HepG2 (cell line): ENCODE measurements around the gene C16orf89. TPM values are rescaled to one million over a fixed set of nuclear protein-coding genes. Genes with fewer than 3 reads are reported as not detected.

ENCODE experiments used
- ARNT ChIP-seq: fragments of 450-650 bp; IDR thresholded peaks from 2 replicates; pipeline ENCODE4 v1.6.1; 2017
- CHD4 ChIP-seq: fragments of 200-600 bp; sonication (generic); IDR thresholded peaks from 2 replicates; pipeline ENCODE4 v1.7.0; 2017; ENCODE audit warnings: mild to moderate bottlenecking, low read length, borderline replicate concordance
- FOXA3 ChIP-seq: IDR thresholded peaks from 2 replicates; pipeline ENCODE4 v1.6.1; 2016; ENCODE audit warnings: missing genetic modification reagents, missing compliant biosample characterization
- KLF12 ChIP-seq: sonication (generic); formaldehyde crosslinking; IDR thresholded peaks from 2 replicates; pipeline ENCODE4 v1.4.0; 2020; ENCODE audit warnings: missing genetic modification reagents, borderline replicate concordance
- MTF1 ChIP-seq: sonication (generic); formaldehyde crosslinking; IDR thresholded peaks from 2 replicates; pipeline ENCODE4 v1.5.0; 2020; ENCODE audit warnings: missing genetic modification reagents
- NFE2L2 ChIP-seq: fragments of 150-350 bp; IDR thresholded peaks from 2 replicates; pipeline ENCODE4 v1.6.1; 2014; ENCODE audit warnings: low read length
- PITX1 ChIP-seq: sonication (generic); formaldehyde crosslinking; IDR thresholded peaks from 2 replicates; pipeline ENCODE4 v1.5.1; 2020; ENCODE audit warnings: mild to moderate bottlenecking, missing genetic modification reagents
- POLR2A ChIP-seq, 2 experiments: IDR thresholded peaks; 2 replicates each; pipeline ENCODE4 v1.6.1; 2011; ENCODE audit warnings: low read depth in 2 of 2, low read length in 2 of 2, mild to moderate bottlenecking in 1 of 2, moderate library complexity in 1 of 2; ENCODE audit not compliant: insufficient read depth in 1 of 2
- RAD51 ChIP-seq: fragments of 450-650 bp; IDR thresholded peaks from 2 replicates; pipeline ENCODE4 v1.6.1; 2016; ENCODE audit warnings: borderline replicate concordance
- RXRA ChIP-seq: sonication (generic); formaldehyde crosslinking; IDR thresholded peaks from 2 replicates; pipeline ENCODE4 v1.5.1; 2020; ENCODE audit warnings: missing genetic modification reagents
- U2AF1 ChIP-seq: fragments of 200-400 bp; formaldehyde crosslinking; optimal IDR thresholded peaks from 2 replicates; pipeline ENCODE3; 2017; ENCODE audit warnings: mild to moderate bottlenecking, low read depth, low read length
- ZNF101 ChIP-seq: sonication (generic); formaldehyde crosslinking; IDR thresholded peaks from 2 replicates; pipeline ENCODE4 v1.4.0; 2020; ENCODE audit warnings: mild to moderate bottlenecking, low read depth, missing genetic modification reagents, borderline replicate concordance
- ZNF510 ChIP-seq: sonication (generic); formaldehyde crosslinking; IDR thresholded peaks from 2 replicates; pipeline ENCODE4 v1.4.0; 2020; ENCODE audit warnings: low read depth, mild to moderate bottlenecking, missing genetic modification reagents
- ZNF552 ChIP-seq: sonication (generic); formaldehyde crosslinking; IDR thresholded peaks from 2 replicates; pipeline ENCODE4 v1.9.0; 2022; ENCODE audit warnings: missing genetic modification reagents, mild to moderate bottlenecking, borderline replicate concordance
- ZNF790 ChIP-seq: sonication (generic); formaldehyde crosslinking; IDR thresholded peaks from 2 replicates; pipeline ENCODE4 v1.8.0; 2022; ENCODE audit warnings: missing genetic modification reagents, mild to moderate bottlenecking, borderline replicate concordance
- polyA plus RNA-seq, 8 experiments: library from polyadenylated mRNA; depleted of rRNA in 3 of 8; stranded (reverse) in 7 of 8; unstranded in 1 of 8; fragments of >200 nt; fragmentation: Illumina TruSeq in 4 of 8; extraction: Trizol in 4 of 8; gene quantifications; 2 replicates each; pipeline versions ENCODE4 v1.2.1 to v1.2.3, GENCODE V29; 2011 to 2016; ENCODE audit warnings: low read depth in 4 of 8, missing spikeins in 1 of 8, mixed read lengths in 1 of 8; ENCODE audit not compliant: insufficient read depth in 1 of 8
- total RNA-seq, 5 experiments: library from RNA; depleted of rRNA; stranded (reverse); fragments of >200 nt; fragmentation: Illumina TruSeq; extraction: Trizol; gene quantifications; 2 replicates each; pipeline ENCODE4 v1.2.3, GENCODE V29; 2016; ENCODE audit warnings: low read depth in 1 of 5
- TF ChIP-seq, protein P1 (sequence below): sonication (generic); formaldehyde crosslinking; IDR thresholded peaks from 2 replicates; pipeline ENCODE4 v1.4.0; 2020; ENCODE audit warnings: mild to moderate bottlenecking, missing genetic modification reagents
- TF ChIP-seq, protein P2 (sequence below): sonication (generic); formaldehyde crosslinking; IDR thresholded peaks from 2 replicates; pipeline ENCODE4 v1.9.0; 2021; ENCODE audit warnings: missing genetic modification reagents, mild to moderate bottlenecking, borderline replicate concordance
- TF ChIP-seq, protein P3 (sequence below): sonication (generic); formaldehyde crosslinking; IDR thresholded peaks from 2 replicates; pipeline ENCODE4 v1.9.0; 2021; ENCODE audit warnings: missing genetic modification reagents, borderline replicate concordance
- TF ChIP-seq, protein P4 (sequence below): sonication (generic); formaldehyde crosslinking; IDR thresholded peaks from 2 replicates; pipeline ENCODE4 v1.9.0; 2021; ENCODE audit warnings: missing genetic modification reagents, mild to moderate bottlenecking, borderline replicate concordance
- TF ChIP-seq, protein P5 (sequence below): sonication (generic); formaldehyde crosslinking; IDR thresholded peaks from 2 replicates; pipeline ENCODE4 v1.5.1; 2020; ENCODE audit warnings: missing genetic modification reagents, mild to moderate bottlenecking, borderline replicate concordance
- TF ChIP-seq, protein P6 (sequence below): IDR thresholded peaks from 2 replicates; pipeline ENCODE4 v1.6.1; 2016; ENCODE audit warnings: mild to moderate bottlenecking, missing biosample characterization, missing genetic modification reagents

Gene C16orf89
- total and polyA plus RNA-seq, 2 of the 13 experiments (the other 11 are each of a cell fraction or from before 2014, with no cell fraction given), result 1.9 to 3.4 TPM

DNA sequence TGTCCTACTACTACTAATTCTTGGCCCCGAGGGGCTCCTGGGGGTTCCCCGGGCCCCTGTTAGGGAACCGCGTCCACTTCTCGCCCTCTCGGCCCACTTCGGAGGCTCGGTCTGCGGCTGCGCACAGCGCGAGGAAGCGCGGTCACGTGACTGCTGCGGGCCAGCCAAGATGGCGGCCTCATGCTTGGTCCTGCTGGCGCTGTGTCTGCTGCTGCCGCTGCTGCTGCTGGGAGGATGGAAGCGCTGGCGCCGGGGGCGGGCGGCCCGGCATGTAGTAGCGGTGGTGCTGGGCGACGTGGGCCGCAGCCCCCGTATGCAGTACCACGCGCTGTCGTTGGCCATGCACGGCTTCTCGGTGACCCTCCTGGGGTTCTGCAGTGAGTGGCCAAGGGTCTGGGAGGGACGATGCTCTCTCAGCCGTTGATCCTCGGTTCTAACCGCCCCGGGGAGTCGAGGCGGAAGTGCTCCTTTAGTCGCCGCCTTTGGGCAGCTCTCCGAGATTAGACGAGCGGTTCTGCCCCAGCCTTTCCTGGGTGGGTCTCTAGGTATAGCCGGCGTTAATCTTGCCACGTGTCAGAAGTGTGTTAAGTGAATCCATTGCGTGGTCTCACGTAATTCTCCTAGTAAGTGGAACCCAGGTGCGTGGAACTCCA, 6.1 kb upstream of the C16orf89 start, which contains the start of gene ALG1 (continued):
- TF ChIP-seq, protein P1, sequence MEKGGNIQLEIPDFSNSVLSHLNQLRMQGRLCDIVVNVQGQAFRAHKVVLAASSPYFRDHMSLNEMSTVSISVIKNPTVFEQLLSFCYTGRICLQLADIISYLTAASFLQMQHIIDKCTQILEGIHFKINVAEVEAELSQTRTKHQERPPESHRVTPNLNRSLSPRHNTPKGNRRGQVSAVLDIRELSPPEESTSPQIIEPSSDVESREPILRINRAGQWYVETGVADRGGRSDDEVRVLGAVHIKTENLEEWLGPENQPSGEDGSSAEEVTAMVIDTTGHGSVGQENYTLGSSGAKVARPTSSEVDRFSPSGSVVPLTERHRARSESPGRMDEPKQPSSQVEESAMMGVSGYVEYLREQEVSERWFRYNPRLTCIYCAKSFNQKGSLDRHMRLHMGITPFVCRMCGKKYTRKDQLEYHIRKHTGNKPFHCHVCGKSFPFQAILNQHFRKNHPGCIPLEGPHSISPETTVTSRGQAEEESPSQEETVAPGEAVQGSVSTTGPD (CRISPR knock-in tag), result no peak
- TF ChIP-seq ZNF552 (peak; percentile 83; the same call in 1 of the 2 replicates), FOXA3 (peak; percentile 81), ZNF790 (CRISPR knock-in tag) (0 out of 2 replicates have a peak, but pooled peaks have one; percentile 48), KLF12 (CRISPR knock-in tag) (peak; percentile 80; the same call in 1 of the 2 replicates), CHD4 (no peak), PITX1 (CRISPR knock-in tag) (peak; percentile 93), ZNF510 (0 out of 2 replicates have a peak, but pooled peaks have one; percentile 67), U2AF1 (peak; percentile 90), MTF1 (CRISPR knock-in tag) (0 out of 2 replicates have a peak, but pooled peaks have one; percentile 60), ARNT (no peak), POLR2A (IDR thresholded peaks at IDR 0.05; ENCODE audit: insufficient read depth in 1 of 2, low read depth in 2 of 2, low read length in 2 of 2) (peak; percentile 97 to 100), NFE2L2 (no peak), ZNF101 (CRISPR knock-in tag) (no peak), RAD51 (peak; percentile 99), RXRA (CRISPR knock-in tag) (peak; percentile 89)
- TF ChIP-seq, protein P2, sequence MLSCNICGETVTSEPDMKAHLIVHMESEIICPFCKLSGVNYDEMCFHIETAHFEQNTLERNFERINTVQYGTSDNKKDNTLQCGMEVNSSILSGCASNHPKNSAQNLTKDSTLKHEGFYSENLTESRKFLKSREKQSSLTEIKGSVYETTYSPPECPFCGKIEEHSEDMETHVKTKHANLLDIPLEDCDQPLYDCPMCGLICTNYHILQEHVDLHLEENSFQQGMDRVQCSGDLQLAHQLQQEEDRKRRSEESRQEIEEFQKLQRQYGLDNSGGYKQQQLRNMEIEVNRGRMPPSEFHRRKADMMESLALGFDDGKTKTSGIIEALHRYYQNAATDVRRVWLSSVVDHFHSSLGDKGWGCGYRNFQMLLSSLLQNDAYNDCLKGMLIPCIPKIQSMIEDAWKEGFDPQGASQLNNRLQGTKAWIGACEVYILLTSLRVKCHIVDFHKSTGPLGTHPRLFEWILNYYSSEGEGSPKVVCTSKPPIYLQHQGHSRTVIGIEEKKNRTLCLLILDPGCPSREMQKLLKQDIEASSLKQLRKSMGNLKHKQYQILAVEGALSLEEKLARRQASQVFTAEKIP (CRISPR knock-in tag), result no peak
- TF ChIP-seq, protein P3, sequence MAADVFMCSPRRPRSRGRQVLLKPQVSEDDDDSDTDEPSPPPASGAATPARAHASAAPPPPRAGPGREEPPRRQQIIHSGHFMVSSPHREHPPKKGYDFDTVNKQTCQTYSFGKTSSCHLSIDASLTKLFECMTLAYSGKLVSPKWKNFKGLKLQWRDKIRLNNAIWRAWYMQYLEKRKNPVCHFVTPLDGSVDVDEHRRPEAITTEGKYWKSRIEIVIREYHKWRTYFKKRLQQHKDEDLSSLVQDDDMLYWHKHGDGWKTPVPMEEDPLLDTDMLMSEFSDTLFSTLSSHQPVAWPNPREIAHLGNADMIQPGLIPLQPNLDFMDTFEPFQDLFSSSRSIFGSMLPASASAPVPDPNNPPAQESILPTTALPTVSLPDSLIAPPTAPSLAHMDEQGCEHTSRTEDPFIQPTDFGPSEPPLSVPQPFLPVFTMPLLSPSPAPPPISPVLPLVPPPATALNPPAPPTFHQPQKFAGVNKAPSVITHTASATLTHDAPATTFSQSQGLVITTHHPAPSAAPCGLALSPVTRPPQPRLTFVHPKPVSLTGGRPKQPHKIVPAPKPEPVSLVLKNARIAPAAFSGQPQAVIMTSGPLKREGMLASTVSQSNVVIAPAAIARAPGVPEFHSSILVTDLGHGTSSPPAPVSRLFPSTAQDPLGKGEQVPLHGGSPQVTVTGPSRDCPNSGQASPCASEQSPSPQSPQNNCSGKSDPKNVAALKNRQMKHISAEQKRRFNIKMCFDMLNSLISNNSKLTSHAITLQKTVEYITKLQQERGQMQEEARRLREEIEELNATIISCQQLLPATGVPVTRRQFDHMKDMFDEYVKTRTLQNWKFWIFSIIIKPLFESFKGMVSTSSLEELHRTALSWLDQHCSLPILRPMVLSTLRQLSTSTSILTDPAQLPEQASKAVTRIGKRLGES (CRISPR knock-in tag), result no peak
- TF ChIP-seq, protein P4, sequence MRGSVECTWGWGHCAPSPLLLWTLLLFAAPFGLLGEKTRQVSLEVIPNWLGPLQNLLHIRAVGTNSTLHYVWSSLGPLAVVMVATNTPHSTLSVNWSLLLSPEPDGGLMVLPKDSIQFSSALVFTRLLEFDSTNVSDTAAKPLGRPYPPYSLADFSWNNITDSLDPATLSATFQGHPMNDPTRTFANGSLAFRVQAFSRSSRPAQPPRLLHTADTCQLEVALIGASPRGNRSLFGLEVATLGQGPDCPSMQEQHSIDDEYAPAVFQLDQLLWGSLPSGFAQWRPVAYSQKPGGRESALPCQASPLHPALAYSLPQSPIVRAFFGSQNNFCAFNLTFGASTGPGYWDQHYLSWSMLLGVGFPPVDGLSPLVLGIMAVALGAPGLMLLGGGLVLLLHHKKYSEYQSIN (CRISPR knock-in tag), result no peak; the same call in 1 of the 2 replicates
- TF ChIP-seq, protein P5, sequence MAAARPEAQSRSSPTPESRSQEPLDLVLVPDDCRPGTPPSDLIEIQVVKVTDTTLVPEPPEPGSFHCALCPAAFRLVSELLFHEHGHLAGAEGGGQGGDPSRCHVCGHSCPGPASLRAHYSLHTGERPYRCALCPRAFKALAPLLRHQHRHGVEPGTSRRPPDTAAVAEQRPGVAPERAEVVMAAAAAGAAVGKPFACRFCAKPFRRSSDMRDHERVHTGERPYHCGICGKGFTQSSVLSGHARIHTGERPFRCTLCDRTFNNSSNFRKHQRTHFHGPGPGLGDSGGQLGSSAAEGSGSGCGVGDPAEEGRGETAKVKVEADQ (CRISPR knock-in tag), result peak; percentile 99
- TF ChIP-seq, protein P6, sequence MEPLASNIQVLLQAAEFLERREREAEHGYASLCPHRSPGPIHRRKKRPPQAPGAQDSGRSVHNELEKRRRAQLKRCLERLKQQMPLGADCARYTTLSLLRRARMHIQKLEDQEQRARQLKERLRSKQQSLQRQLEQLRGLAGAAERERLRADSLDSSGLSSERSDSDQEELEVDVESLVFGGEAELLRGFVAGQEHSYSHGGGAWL (CRISPR knock-in tag), result peak; percentile 98
